HG03139 (cell line): ENCODE measurements around the gene SLC10A7.
A peak's percentile ranks its signal among the peaks of the same experiment; 100 is the strongest.

ENCODE experiments used
- ATAC-seq: cut with Tn5 transposase; IDR thresholded peaks from one replicate; pipeline ENCODE4 v1.9.1; 2021; ENCODE audit not compliant: unreplicated experiment

The SLC10A7 gene

DNA sequence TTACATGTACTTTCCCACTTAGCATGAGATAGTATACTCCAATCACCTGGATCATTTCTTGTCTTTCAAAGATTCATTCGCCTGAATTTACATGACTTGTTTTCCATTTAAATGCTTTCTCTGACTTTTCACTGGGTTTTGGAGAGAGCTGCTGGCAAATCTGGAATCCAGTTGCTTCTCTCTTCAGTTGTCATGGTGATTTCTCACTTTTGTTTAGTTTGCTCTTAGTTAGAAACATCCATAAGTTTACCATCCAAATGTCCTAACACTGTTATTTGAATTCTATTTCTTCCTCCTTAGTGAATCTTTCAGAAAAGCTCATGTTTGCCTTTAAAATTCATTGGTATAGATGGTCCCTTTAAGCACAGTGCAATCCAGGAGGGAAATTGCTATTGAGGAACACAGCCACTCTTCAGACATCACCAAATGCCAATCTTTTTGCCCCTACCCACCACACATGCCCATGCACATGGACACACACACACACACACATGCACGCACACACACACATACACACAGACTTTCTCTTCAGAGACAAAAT is 255.7 kb downstream of the SLC10A7 start:
- ATAC-seq: no peak

DNA sequence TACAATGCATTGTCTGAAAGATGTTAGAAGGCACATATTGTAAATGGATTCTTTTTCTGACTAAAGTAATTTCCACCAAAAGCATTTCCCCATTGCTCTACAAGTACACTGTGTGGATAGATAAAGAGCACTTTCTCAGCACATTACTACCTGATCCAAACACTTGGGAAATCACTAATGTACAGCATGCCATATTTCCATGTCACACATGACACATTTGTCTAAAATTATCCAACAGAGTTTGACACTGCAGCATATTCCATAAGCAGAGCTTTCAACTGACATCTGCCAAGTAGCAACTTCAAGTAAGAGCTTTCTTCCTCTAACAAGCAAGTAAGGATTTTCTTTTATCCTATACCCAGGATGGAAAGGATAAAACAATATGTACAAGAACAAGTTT is 257.9 kb downstream of the SLC10A7 start:
- no peak for ATAC-seq

DNA sequence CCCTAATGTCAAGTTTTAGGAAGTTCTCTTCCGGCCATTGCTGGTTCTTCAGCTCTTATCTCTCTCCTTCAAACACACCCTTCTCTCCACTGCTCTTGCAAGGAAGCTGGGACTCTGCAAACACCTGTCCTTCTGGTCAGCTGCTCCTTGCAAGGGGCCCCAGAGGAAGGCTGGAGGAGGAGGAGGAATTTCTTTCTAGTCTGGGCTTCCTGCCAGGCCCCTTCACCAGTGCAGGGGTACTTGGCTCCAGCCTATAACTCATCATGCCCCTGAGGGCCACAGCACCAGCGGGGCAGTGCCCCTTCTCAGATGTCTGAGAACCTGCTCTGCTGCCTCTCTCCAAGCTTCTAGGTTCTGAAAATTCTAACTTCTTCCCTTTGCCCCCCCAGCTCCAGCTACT is 260.7 kb downstream of the SLC10A7 start:
- ATAC-seq: no peak

GRCh38 chr4:146260521-146260920 is 261.2 kb downstream of the SLC10A7 start:
- ATAC-seq: no peak

- ATAC-seq: no peak
These were observed 264.2 kb downstream of the SLC10A7 start for GRCh38 chr4:146257511-146257910.

DNA sequence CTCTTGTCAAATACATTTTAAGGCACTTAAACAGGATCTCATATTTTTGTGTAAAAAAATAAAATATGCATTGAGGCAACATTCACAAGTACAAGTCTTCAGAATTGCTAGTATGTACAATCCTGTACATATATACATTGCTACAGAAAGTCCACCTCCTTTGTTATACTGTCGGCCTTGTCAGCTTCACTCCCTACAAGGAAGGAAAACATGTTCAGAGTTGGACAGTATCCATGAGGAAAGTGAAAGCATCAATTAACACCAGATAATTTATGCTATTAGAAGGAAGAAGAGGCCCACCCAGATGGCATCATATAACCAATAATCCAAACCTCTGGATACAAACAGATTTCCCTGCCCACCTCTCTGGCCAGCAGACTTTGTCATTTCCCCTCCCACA is 265.4 kb downstream of the SLC10A7 start:
- ATAC-seq: no peak

- ATAC-seq: no peak
These were observed 265.9 kb downstream of the SLC10A7 start for GRCh38 chr4:146255874-146256273.

DNA sequence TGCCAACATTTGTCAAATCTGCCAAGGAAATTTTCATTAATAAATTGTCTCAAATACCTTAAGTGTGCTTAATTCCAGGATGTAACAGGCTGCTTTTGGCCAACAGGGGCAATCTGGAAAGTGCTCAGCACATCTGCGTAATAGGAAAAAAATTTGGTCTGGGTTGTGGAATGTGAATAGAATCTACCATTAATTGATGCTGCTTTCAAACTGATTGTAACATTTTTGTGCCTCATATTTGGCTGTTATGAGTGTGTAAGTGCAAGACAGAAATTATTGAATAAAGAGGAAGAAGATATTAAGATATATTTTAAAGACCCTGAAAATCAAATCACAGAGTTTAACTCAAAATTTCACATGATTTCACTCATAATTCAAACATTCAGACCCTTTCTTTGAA is 266.3 kb downstream of the SLC10A7 start:
- ATAC-seq: no peak

DNA sequence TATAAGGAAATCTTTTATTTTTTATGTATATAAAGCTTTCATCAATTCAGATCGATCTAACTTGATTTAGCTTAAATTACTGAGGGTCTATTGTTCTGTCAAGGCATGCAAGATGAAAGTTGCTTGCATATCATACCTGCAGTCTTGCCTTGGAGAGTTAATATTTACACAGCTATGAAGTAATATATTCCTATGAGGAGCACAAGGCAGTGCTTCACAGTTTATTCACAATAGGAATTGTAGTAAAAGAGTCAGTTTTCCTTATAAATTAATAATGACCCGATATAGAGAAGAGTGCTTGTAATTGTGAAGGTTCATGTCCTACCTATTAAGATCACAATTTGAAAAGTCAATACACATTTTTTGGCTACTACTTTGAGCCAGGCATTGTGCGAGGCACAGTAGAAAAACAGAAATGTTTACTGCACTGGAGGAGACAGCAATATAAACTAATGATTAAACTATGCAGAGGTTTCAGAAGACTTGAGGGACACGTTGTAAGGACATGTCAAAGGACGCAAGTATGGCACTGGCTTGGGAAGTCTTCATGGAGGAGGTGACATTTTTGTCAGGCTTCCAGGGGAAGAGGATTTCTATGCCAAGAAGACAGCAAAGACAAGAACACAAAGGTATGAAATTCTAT is 268.6 kb downstream of the SLC10A7 start:
- no peak for ATAC-seq

- ATAC-seq: no peak
These were observed 274.4 kb downstream of the SLC10A7 start for GRCh38 chr4:146247356-146247755.

DNA sequence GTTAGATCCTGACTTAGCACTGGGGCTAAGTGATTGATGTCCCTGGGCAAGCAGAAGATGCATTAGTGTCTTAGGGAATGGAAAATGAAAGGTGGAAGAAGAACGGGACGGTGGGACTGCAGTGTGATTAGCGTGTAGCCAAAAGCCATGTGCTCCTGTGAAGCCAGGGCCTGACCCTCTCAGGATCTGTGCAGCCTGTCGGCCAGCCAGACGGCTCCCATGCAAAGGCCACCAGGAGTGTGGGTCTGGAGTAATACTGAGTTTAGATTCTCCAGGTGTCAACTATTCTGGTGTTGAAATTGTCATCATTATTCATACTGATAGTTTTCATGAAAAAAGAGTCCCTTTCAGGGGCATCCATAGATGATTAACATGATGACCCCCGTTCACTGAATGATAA is 275.4 kb downstream of the SLC10A7 start:
- no peak for ATAC-seq

DNA sequence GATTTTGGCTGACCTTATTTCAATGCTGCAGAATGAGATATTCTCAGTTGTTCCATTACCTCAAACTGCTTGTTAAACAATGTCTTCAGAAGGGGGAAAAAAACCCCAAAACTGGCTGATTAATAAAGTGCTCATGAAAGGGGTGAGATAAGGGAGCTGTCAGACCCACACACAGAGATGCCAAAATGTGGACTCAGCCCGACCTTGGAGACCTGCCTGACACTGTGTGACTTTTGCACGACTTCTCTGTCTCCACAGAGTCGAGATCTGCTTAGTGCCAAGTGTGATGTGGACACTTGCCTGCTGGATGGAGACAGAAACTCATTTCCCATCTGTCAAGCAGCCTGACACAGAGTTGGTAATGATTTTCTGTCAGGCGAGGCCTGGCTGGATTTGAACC is 275.9 kb downstream of the SLC10A7 start:
- ATAC-seq: no peak

DNA sequence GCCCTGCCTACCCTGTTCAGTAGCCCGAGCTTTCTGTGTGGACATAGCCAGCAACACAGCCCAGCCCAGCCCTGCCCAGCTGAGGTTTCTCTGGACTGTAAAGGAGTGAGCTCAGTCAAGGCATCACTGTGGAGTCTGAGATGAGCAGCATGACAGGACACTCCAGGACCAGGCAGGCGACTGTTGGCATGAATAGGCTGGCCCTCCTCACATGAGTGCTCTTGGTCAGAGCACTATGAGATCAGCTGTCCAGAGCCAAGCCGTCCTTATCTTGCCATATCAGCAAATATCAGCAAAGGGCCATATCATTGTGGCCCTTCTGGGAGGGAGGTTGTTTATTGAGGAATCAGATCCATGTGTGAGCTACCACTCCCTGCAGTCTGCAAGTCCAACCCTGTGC is 276.5 kb downstream of the SLC10A7 start:
- ATAC-seq: no peak

DNA sequence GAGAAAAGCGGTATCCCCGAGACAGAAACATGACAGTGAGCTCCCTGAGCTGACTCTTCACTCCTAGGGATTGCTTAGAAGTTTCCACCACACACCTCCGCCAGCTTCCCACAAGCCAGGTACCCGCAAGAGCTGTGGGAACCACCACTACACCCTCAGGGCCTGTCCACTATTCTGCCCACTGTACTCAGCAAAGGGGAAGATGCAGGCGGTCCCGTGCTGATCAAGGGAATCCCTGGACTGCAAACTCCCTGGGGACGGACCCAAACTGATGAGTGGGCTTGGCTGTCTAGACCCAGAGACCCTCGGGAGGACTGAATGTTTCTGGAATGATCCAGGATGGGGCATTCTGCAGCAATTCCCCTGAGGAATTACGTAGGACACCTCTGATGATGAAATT is 277.2 kb downstream of the SLC10A7 start:
- ATAC-seq: no peak

GRCh38 chr4:146243883-146244277 is 277.9 kb downstream of the SLC10A7 start:
- ATAC-seq: no peak

DNA sequence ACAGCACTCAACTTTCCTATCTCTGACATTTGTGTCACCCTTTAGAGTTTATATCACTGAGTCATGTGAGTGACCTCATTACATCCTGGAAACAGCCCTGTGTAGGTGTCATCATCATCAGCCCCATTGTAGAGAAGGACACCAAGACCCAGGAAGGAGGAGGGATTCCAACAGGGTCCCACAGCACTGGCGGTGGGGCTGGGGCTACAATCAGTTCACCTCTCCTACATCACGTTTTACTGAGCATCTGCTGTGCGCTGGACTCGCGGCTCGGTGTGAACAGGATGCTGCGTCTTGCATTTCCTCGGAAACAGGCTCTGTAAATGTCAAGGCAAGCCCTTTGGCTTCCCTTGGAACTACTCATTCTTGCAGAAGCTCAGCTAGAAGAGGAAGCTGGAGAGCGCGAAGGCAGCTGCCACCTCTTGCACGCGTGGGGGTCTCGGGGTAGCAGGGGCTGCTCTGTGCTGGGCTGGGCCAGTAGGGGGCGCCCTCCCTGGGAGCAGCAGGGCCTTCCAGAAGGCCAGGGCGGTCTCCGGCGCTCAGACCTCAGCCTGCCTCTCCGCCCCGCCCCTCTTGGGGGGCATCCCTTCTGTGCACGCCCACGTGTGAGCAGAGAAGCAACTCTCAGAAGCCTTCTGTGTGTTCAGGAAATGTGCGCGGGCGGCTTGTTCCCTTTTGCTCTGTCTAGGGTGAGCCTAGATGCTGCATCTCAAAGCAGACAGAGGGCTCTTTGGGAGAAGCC is 278.4 kb downstream of the SLC10A7 start:
- ATAC-seq: peak; percentile 57

DNA sequence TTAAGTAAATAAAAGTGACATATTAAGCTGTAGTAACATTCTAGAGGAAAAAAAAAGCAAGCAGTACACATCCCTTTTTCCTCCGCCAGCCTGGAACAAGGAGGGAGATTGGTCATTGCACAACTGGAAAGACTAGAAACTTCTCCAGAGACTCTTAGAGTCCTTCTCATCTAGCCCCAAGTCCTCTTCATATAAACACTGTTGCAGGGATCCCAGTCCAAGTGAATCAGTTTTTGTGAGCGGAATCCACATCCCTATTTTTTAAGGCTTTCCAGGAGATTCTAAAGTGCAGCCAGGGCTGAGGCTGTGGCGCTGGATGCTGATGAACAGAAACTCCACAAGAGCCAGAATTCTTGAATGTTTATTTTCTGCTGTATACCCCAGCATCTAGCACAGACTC is 283.6 kb downstream of the SLC10A7 start:
- no peak for ATAC-seq

- ATAC-seq: no peak
These were observed 284.6 kb downstream of the SLC10A7 start for GRCh38 chr4:146237092-146237491.

DNA sequence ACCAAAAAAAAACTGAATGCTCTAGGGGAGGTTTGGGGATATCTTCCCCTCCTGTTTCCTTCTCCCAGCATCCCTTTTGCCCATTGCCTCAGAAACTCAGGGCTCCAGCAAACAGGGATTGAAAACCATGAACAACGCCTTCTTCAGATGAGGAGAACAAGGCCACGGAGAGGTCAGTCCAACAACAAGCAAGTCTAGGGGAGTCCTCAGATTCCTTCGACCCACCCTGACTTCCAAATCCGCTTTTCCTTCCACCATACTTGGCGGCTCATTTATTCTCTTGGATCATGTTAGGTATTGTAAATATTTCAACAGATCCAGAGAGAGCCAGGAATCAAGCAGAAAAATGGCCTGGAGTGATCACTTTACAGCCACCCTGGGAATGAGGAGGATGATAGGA is 285.5 kb downstream of the SLC10A7 start:
- no peak for ATAC-seq

GRCh38 chr4:146235654-146236177 is 286.0 kb downstream of the SLC10A7 start:
- no peak for ATAC-seq

DNA sequence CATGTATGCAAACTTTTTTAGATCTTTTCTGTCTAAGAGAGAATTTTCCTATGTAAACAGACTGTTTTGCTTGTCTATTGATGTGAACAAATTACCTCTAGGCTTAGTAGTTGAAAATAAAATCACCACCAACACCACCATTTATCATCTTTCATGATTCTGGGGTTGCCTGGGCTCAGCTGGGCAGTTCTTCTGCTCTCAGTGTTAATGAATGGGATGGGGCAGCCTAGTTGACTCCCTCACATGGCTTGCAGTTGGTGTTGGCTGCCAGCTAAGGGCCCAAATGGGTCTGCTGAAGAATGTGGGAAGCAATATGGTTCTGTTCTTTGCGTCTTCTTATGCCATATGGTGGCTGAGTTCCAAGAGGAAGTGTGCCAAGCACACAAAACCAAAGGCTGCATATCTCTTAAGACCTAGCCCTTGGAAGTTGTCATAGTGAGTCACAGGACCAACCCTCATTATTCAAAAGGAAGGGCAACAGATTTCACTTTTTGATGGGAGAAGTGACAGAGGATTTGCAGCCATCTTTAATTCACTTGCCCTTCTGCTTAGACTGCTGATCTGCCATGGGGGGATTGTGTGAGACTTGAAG is 289.5 kb downstream of the SLC10A7 start:
- no peak for ATAC-seq

- ATAC-seq: no peak
These were observed 292.3 kb downstream of the SLC10A7 start for GRCh38 chr4:146229406-146229805.
